Gastrocnemius medialis (tissue), 4 donors: ENCODE results near the gene PPAN. TPM values are rescaled to one million over a fixed set of nuclear protein-coding genes. Genes with fewer than 3 reads are reported as not detected.

Source experiments
- ATAC-seq, 2 donors: fragments of 150-250 bp; one replicate each; pipeline ENCODE4 v1.9.1; 2016
- DNase-seq, 2 donors: peaks; one replicate each; pipeline ENCODE4 v3.0.0-alpha.2; 2019
- H3K27ac ChIP-seq, 4 donors: fragments of 200-600 bp; sonication (generic); 1 replicate in 1 of 4; 2 replicates in 3 of 4; pipeline ENCODE4 v1.5.1; 2016 to 2018; ENCODE audit warnings: mild to moderate bottlenecking in 2 of 4, moderate library complexity in 1 of 4
- H3K27me3 ChIP-seq, 3 donors: fragments of 200-600 bp; sonication (generic) in 2 of 3; 1 replicate in 1 of 3; 2 replicates in 2 of 3; pipeline versions ENCODE4 v1.5.1 to v1.6.0; 2016 to 2019; ENCODE audit warnings: mild to moderate bottlenecking in 1 of 3, moderate library complexity in 1 of 3
- H3K36me3 ChIP-seq, 2 donors: fragments of 200-600 bp; sonication (generic) in 1 of 2; one replicate each; pipeline ENCODE4 v1.5.1; 2017 to 2018
- H3K4me1 ChIP-seq, 2 donors: fragments of 200-600 bp; sonication (generic) in 1 of 2; one replicate each; pipeline ENCODE4 v1.5.1; 2016 to 2017; ENCODE audit warnings: mild to moderate bottlenecking in 2 of 2
- H3K4me3 ChIP-seq, 4 donors: fragments of 200-600 bp; sonication (generic) in 3 of 4; 1 replicate in 1 of 4; 2 replicates in 3 of 4; pipeline ENCODE4 v1.5.1; 2016 to 2019; ENCODE audit warnings: mild to moderate bottlenecking in 2 of 4
- H3K9me3 ChIP-seq, 3 donors: fragments of 200-600 bp; sonication (generic) in 2 of 3; 1 replicate in 1 of 3; 2 replicates in 2 of 3; pipeline ENCODE4 v1.5.1; 2016 to 2019
- CTCF ChIP-seq, 5 experiments: fragments of 450-650 bp in 3 of 5; fragments of 200-600 bp in 2 of 5; sonication (generic) in 2 of 5; IDR thresholded peaks in 4 of 5; conservative IDR thresholded peaks in 1 of 5; 1 replicate in 4 of 5; 2 replicates in 1 of 5; pipeline ENCODE4 v1.5.1; 2016 to 2019; ENCODE audit warnings: antibody characterized with exemption in 5 of 5, mild to moderate bottlenecking in 3 of 5, moderate library complexity in 3 of 5
- POLR2A ChIP-seq, 2 donors: fragments of 450-650 bp; IDR thresholded peaks; one replicate each; pipeline ENCODE4 v1.6.1; 2017; ENCODE audit warnings: antibody characterized with exemption in 2 of 2, mild to moderate bottlenecking in 2 of 2, moderate library complexity in 2 of 2
- in situ Hi-C, 4 donors: fragments of 200-750 bp; cut with MboI; loops; one replicate each; pipeline versions ENCODE4 v1.15.0 to v1.8.0; 2017; ENCODE audit warnings: low sequenced_read_pairs in 4 of 4
- intact Hi-C: fragments of 100-400 bp; cut with DNase I; formaldehyde crosslinking; loops from one replicate; pipeline ENCODE4 v1.15.1; 2023; ENCODE audit warnings: low total_unique reads
- total RNA-seq, 4 donors: library from RNA; depleted of rRNA; stranded (reverse); fragments of >200 nt; gene quantifications; one replicate each; pipeline versions ENCODE4 v1.1.0 to v1.2.3, GENCODE V29; 2016

PPAN gene
- total RNA-seq, 4 donors from 2014 or later = 30.5 to 42.3 (median 36.7) TPM

GRCh38 chr19:10107254-10107653 lies 1.1 kb downstream of the PPAN start:
- Histone ChIP-seq H3K36me3 (peaks cover 0 to 46% of the 10 kb centered on the region in 2 donors), H3K4me1 (peaks cover 7 to 15% of the 10 kb centered on the region in 2 donors), H3K9me3 (no peaks in the 10 kb centered on the region), H3K27me3 (no peaks in the 10 kb centered on the region), H3K4me3 (peak overlapping the region; percentile 79 to 97 (median 85)), H3K27ac (peak overlapping the region in 3 of 4 donors; percentile 74 to 88 (median 88))
- TF ChIP-seq CTCF (IDR thresholded peaks at IDR 0.05 in 4 of 5, conservative IDR thresholded peaks at IDR 0.05 in 1 of 5) (no peak), POLR2A (IDR thresholded peaks at IDR 0.05) (no peak)
- in situ Hi-C loops = loop anchor here in 1 of 4 donors (10.0 kb wide), 1 partner anchor 288 kb away; no protein-coding TSS in a partner anchor
- DNase-seq (no peak), ATAC-seq (no peak)
- intact Hi-C loops = loop anchor here (5.0 kb wide), 1 partner anchor 290 kb away; the partner anchor contains the start of gene FBXL12

GRCh38 chr19:10107817-10108367 lies 1.7 kb downstream of the PPAN start:
- Histone ChIP-seq H3K27ac (no peak overlapping the region), H3K27me3 (no peaks in the 10 kb centered on the region), H3K4me3 (peak overlapping the region in 1 of 4 donors; percentile 83), H3K9me3 (no peaks in the 10 kb centered on the region), H3K36me3 (peaks cover 0 to 46% of the 10 kb centered on the region in 2 donors), H3K4me1 (peaks cover 7 to 15% of the 10 kb centered on the region in 2 donors)
- in situ Hi-C loops (loop anchor here in 1 of 4 donors (10.0 kb wide), 1 partner anchor 287 kb away; no protein-coding TSS in a partner anchor), intact Hi-C loops (loop anchor here (5.0 kb wide), 1 partner anchor 291 kb away; the partner anchor contains the start of gene FBXL12)
- ATAC-seq (no peak), DNase-seq (no peak)
- TF ChIP-seq CTCF (IDR thresholded peaks at IDR 0.05 in 4 of 5, conservative IDR thresholded peaks at IDR 0.05 in 1 of 5) (no peak), POLR2A (IDR thresholded peaks at IDR 0.05) (no peak)

DNA sequence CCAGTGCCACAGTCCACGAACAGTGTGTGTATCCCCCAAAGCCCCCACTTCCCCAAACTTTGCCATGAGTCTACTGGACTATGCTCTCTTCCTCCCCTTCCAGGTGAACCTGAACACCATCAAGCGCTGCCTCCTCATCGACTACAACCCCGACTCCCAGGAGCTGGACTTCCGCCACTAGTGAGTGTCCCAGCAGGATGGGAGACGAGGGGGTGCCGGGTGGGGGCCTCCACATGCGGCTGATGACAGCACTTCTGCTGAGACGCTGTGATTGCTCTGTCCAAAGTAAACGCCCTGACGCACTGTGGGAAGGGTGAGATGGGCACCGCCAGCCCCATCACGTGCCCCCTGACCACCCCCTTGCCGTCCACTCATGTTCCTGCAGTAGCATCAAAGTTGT lies 3.4 kb downstream of the PPAN start:
- peaks cover 0 to 47% of the 10 kb centered on the region in 2 donors for H3K36me3 ChIP-seq
- intact Hi-C loops (loop anchor here (5.0 kb wide), 1 partner anchor 292 kb away; the partner anchor contains the start of gene FBXL12), in situ Hi-C loops (loop anchor here in 1 of 4 donors (10.0 kb wide), 1 partner anchor 285 kb away; no protein-coding TSS in a partner anchor)
- ATAC-seq = no peak
- no peak for TF ChIP-seq CTCF (IDR thresholded peaks at IDR 0.05 in 4 of 5, conservative IDR thresholded peaks at IDR 0.05 in 1 of 5)
- TF ChIP-seq POLR2A (IDR thresholded peaks at IDR 0.05) = no peak
- H3K4me3 ChIP-seq = no peak overlapping the region
- H3K4me1 ChIP-seq = peaks cover 7 to 15% of the 10 kb centered on the region in 2 donors
- no peaks in the 10 kb centered on the region for H3K9me3 ChIP-seq
- no peak overlapping the region for H3K27ac ChIP-seq
- H3K27me3 ChIP-seq = no peaks in the 10 kb centered on the region
- DNase-seq = no peak

- no peaks in the 10 kb centered on the region for H3K27me3 ChIP-seq
- TF ChIP-seq CTCF (IDR thresholded peaks at IDR 0.05 in 4 of 5, conservative IDR thresholded peaks at IDR 0.05 in 1 of 5) = no peak
- no peak for TF ChIP-seq POLR2A (IDR thresholded peaks at IDR 0.05)
- no peaks in the 10 kb centered on the region for H3K9me3 ChIP-seq
- ATAC-seq = no peak
- intact Hi-C loops (loop anchor here (10.0 kb wide), 3 partner anchors 84 to 274 kb away; partner anchors contain the start of genes DNMT1, ICAM3, RAVER1 and TYK2), in situ Hi-C loops (no loop called here)
- no peak for DNase-seq
- no peak overlapping the region for H3K4me3 ChIP-seq
- H3K4me1 ChIP-seq = peaks cover 7 to 15% of the 10 kb centered on the region in 2 donors
- peaks cover 0 to 55% of the 10 kb centered on the region in 2 donors for H3K36me3 ChIP-seq
- no peak overlapping the region for H3K27ac ChIP-seq
Observed at GRCh38 chr19:10110076-10110971, 4.2 kb downstream of the PPAN start.
